ENCODE data around the gene DNM2.

Gene DNM2

GRCh38 chr19:10839114-10840050 lies 121.5 kb downstream of the DNM2 start:
- TF ChIP-seq CTCF (IDR thresholded peaks at IDR 0.05; ENCODE audit: insufficient read depth, low read length) (no peak), GABPA (IDR thresholded peaks at IDR 0.05; ENCODE audit: low read depth) (no peak), SPI1 (IDR thresholded peaks at IDR 0.05; ENCODE audit: borderline replicate concordance, low read depth) (no peak), POLR2AphosphoS5 (IDR thresholded peaks at IDR 0.05; ENCODE audit: low read depth) (no peak)
- TF ChIP-seq, protein P1, sequence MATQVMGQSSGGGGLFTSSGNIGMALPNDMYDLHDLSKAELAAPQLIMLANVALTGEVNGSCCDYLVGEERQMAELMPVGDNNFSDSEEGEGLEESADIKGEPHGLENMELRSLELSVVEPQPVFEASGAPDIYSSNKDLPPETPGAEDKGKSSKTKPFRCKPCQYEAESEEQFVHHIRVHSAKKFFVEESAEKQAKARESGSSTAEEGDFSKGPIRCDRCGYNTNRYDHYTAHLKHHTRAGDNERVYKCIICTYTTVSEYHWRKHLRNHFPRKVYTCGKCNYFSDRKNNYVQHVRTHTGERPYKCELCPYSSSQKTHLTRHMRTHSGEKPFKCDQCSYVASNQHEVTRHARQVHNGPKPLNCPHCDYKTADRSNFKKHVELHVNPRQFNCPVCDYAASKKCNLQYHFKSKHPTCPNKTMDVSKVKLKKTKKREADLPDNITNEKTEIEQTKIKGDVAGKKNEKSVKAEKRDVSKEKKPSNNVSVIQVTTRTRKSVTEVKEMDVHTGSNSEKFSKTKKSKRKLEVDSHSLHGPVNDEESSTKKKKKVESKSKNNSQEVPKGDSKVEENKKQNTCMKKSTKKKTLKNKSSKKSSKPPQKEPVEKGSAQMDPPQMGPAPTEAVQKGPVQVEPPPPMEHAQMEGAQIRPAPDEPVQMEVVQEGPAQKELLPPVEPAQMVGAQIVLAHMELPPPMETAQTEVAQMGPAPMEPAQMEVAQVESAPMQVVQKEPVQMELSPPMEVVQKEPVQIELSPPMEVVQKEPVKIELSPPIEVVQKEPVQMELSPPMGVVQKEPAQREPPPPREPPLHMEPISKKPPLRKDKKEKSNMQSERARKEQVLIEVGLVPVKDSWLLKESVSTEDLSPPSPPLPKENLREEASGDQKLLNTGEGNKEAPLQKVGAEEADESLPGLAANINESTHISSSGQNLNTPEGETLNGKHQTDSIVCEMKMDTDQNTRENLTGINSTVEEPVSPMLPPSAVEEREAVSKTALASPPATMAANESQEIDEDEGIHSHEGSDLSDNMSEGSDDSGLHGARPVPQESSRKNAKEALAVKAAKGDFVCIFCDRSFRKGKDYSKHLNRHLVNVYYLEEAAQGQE (IDR thresholded peaks at IDR 0.05; ENCODE audit: insufficient replicate concordance, low read depth): no peak
- no peak for DNase-seq (ENCODE audit: low read depth in 1 of 2, low spot score in 1 of 2)
- Histone ChIP-seq H3K4me3 (replicated peaks; ENCODE audit: insufficient read depth, low read length) (no peak overlapping the region), H3K27me3 (ENCODE audit: insufficient read depth, poor library complexity, severe bottlenecking) (no peaks in the 10 kb centered on the region), H3K27ac (replicated peaks) (no peak overlapping the region)

DNA sequence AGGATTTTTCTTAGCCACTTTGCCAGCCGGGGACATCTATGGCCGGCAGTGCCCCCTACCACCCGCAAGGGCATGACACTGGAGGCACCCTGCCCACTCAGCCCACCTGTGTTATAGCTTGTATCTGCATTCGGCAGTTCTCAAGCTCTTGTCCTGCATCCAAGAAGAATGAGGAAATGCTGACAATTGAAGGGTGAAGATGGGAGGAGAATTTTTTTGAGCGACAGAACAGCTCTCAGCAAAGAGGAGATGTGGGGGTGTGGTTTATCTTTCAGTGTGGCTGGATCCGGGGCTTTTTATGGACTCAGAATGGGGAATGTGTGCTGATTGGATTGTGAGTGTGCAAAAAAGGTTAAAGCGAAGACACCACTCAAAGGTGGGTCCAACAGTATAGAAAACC lies 124.9 kb downstream of the DNM2 start:
- Histone ChIP-seq H3K27me3 (ENCODE audit: insufficient read depth, poor library complexity, severe bottlenecking) (no peaks in the 10 kb centered on the region), H3K27ac (replicated peaks) (no peak overlapping the region), H3K4me3 (replicated peaks; ENCODE audit: insufficient read depth, low read length) (no peak overlapping the region)
- no peak for DNase-seq (ENCODE audit: low read depth in 1 of 2, low spot score in 1 of 2)
- no peak for TF ChIP-seq CTCF (IDR thresholded peaks at IDR 0.05; ENCODE audit: insufficient read depth, low read length)
- TF ChIP-seq GABPA (IDR thresholded peaks at IDR 0.05; ENCODE audit: low read depth): no peak

GRCh38 chr19:10846500-10847202 lies 128.8 kb downstream of the DNM2 start:
- Histone ChIP-seq H3K4me3 (replicated peaks; ENCODE audit: insufficient read depth, low read length) (no peak overlapping the region), H3K27me3 (ENCODE audit: insufficient read depth, poor library complexity, severe bottlenecking) (no peaks in the 10 kb centered on the region), H3K27ac (replicated peaks) (no peak overlapping the region)
- TF ChIP-seq SPI1 (IDR thresholded peaks at IDR 0.05; ENCODE audit: borderline replicate concordance, low read depth) (no peak), GABPA (IDR thresholded peaks at IDR 0.05; ENCODE audit: low read depth) (no peak), CTCF (IDR thresholded peaks at IDR 0.05; ENCODE audit: insufficient read depth, low read length) (no peak), POLR2AphosphoS5 (IDR thresholded peaks at IDR 0.05; ENCODE audit: low read depth) (no peak)
- TF ChIP-seq, protein P1 (IDR thresholded peaks at IDR 0.05; ENCODE audit: insufficient replicate concordance, low read depth): no peak
- DNase-seq (ENCODE audit: low read depth in 1 of 2, low spot score in 1 of 2): no peak
